ENCODE measurements around the gene LRIT1.
A peak's percentile ranks its signal among the peaks of the same experiment; 100 is the strongest.
"Not testable (repeated sequence)": the region's sequence is repeated elsewhere in the genome, so short reads cannot be mapped to it uniquely, and the experiment has no call there.

LRIT1 gene

DNA sequence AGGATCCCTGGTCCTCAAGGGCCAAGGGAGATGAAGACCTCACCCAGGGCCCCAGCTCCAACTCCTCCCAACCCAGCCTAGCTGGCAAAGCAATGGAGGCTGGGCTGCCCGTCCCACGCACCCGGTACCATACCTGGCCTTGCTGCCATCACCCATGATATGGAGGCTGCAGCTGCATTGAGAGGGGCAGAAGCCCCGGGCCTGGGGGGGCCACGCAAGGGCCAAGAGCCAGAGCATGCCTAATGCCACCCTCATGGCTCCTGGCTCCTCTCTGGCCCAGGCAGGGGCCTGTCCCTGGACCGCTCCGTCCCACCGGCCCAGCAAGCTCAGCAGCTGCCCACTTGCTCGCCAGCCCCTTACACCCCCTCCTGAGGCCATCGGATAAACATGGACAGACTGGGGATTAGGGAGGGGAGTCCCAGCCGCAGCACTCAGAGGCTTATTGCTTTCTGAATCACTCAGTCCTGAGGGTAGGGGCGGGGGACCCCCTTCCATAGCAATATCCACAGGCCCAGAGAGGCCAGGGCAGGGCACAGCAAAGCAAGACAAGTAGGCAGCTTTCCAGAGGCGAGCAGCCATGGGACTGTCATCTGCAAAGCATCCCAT is at the start of gene LRIT1:
Gene LRIT1, minus strand, starts transcription at position 362 of the 606 bp plus-strand sequence. Its CDS starts 107 bp downstream, at position 255.
- DNase-seq, result no peak

DNA sequence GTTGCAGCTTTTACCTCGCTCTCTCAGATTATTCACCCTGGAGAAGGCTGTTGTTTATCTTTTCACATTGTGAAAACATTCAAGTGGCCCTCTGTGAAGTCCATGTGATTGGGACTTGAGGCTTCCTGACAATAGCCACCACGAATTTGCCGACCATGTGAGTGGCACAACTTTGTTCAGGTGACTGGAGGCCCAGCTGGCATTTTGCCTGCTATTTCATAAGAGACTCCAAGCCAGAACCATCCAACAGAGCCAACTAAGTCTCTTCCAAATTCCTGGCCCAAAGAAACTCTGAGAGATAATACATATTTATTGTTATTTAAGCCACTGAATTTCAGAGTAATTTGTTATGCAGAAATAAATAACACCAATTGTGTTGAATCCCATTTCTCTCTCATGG is 48.9 kb upstream of the LRIT1 start:
- peak; percentile 25 for DNase-seq

- DNase-seq, result no peak
Measured at GRCh38 chr10:84289521-84290200, 48.3 kb upstream of the LRIT1 start.

DNA sequence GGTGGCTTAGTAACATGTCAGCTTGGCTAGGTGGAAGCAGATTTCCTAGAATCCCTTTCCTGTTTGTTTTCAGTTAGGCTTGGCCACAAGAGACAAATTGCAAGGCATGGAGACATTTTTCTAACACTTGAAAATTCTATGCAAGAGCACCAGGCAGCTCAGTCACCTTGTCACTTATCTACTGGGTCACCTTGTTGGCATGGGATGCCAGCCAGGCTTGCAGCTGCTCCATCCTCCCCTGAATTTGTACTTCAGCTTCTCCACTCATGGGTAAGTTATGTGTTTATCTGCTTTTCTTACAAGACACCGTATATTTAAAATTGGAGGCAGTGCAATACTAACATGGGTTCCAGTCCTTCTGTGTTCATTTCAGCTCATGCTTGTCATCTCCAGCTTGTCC is 46.8 kb upstream of the LRIT1 start:
- DNase-seq, result no peak

DNA sequence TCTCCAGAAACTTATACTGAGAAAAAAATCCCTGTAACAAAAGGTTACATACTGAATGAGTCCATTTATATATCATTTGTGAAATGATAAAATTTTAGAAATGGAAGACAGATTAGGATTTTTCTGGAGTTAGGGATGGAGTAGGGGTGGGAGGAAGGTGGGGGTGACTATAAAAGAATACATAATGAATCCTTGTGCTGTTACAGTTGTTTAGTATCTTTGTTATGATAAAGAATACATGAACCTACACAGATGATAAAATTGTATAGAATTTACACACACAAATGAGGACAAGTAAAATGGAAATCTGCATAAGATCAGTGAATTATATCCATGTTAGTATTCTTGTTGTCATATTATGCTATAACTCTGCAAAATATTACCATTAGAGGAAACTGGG is 45.3 kb upstream of the LRIT1 start:
- no peak for DNase-seq

DNA sequence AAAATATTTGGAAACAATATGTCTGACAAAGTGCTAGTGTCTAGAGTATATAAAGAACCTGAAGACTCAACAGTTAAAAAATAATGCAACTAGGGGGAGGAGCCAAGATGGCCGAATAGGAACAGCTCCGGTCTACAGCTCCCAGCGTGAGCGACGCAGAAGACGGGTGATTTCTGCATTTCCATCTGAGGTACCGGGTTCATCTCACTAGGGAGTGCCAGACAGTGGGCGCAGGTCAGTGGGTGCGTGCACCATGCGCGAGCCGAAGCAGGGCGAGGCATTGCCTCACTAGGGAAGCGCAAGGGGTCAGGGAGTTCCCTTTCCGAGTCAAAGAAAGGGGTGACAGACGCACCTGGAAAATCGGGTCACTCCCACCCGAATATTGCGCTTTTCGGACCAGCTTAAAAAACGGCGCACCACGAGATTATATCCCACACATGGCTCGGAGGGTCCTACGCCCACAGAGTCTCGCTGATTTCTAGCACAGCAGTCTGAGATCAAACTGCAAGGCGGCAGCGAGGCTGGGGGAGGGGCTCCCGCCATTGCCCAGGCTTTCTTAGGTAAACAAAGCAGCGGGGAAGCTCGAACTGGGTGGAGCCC is 38.6 kb upstream of the LRIT1 start:
- not testable (repeated sequence) for DNase-seq

DNA sequence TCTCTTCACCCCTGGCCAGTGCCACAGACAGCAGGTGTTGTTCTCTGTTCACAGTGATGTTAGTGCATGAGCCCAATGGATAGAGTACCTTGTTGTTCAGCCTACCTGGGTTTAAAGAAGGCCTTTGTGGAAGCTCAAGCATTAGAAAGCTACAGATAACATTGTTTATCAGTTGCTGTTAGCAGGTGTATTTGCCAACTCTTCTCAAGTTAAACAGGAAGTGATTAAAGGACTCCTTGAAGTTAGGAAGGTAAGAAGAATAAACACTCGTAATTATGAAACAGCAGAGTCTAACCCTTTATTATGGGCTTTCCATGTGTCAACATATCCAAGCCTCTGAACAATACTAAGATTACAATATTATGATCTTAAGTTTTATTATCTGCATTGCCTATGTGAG is 29.4 kb upstream of the LRIT1 start:
- DNase-seq, result peak; percentile 64

GRCh38 chr10:84269773-84270172 is 28.4 kb upstream of the LRIT1 start:
- DNase-seq, result no peak

DNA sequence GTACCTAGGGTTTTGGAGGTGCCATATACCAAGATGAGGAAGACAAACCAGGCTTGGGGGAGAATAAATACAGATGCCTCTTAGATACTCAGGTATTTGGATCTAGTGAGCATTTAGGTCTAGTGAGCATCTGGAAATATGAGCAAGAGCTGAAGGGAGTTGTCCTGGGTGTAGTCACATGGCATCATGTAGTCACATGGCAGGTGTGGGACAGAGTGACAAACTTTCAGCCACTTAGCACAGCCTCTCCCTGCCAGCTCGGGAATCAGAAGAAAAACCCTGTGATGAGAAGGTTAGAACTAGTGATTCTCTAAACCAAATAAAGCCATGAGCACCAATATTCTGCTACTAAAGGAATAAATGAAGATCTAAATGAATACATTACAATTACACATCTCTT is 27.8 kb upstream of the LRIT1 start:
- DNase-seq, result no peak

DNA sequence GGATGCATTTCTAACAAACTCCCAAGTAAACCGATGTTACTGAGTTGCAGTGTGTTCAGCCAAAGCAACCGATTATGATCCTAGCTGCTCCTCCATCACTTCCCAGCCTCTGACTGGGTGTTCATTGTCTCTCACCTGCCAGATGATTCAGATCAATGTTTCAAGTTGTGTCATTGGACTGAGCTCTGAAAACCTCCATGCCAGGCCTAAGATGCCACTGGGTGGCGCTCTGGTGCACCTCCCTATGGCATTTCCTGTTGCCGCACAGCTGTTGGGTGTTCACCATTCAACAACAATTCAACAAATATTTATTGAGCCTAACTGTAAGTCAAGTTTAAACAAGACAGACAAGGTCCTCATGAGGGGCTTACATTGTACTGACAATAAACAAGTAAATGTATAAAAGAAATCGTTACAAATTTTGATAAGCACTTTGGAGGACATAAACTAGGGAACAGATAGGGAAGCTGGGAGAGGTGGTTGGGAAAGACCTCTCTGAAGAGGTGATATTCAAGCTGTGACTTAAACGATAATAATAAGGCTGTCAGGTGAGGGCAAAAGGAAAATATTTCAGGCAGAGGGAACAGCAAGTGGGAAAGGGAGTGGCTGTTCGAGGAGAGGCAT is 26.3 kb upstream of the LRIT1 start:
- DNase-seq, result no peak

GRCh38 chr10:84265418-84265817 is 24.1 kb upstream of the LRIT1 start:
- peak; percentile 6 for DNase-seq

- no peak for DNase-seq
Measured at GRCh38 chr10:84264611-84265141, 23.3 kb upstream of the LRIT1 start.

DNA sequence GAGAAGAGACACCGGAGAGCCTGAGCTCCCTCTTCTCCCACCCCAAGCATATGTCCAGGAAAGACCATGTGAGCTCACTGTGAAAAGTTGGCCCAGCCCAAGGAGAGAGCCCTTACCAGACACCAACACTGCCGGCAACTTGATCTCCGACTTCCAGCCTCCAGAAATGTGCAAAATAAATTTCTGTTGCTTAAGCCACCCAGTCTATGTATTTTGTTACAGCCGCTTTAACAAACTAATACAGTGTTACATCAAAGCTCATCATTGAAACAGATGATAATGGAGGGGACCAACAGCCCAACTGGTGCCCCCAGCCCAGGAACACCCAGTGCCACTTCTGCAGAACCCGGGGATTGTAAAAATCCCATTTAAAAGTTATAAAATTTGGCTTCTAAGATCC is 22.4 kb upstream of the LRIT1 start:
- no peak for DNase-seq

GRCh38 chr10:84262190-84262956 is 21.0 kb upstream of the LRIT1 start:
- DNase-seq, result no peak

DNA sequence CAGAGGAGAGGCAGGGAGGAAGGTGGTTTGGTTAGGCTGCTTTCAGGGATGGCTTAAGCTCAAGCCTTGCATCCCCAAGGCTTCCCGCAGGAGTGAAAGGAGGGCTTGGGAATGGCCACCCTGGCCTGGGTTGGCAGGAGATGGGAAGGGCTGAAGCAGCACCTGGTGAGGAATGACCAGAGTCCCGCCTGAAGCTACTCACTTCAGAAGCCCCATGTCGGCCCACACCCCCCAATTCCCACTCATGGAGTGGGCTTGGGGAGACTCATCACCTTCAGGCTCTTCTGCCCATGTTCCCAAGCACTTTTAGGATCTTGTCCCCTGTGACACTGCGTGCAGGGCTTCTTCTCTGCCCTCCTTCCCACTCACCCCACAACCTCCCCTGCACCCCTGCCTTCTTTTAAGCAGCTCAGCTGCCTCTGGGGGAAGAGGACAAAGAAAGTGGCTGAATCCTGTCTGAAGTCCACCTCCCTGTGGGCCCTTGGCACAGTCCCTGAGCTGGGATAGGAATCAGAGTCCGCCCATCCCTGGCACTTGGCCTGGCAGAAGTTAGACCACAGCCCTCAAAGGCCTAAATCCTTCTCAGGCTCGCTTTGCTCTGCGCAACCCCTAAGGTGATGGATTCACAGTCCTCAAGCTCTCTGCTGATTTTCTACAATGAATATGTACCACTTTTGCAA is 20.0 kb upstream of the LRIT1 start:
- no peak for DNase-seq

DNA sequence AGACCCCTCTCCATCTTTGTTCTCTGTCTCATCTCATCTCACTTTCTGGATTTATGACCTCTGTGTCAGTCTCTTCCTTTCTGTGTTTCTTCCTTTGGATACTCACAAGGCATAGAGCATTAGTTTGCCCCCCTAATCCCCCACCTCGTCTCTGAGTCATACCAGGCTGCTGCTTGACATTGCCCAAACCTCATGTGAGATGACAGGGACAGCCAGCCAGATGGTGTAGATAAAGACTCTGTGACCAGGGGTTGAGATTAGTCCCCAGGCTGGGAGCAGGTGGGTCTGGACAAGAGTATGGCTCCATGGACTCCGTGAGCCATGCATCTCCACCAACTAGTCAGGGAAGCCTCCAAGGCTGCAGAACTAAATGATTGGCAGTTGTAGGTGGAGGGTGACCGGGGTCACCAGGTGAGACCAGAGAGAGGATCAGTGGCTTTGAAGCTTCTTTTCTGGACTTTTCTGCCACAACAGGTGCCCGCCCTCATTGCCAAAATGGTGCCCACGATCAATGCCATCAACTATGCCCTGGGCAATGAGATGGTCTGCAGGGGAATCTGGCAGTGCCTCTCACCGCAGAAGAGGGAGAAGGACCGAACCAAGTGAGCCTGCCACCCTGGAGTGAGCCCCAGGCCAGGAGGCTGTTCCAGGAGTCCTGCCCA is 16.8 kb upstream of the LRIT1 start:
- no peak for DNase-seq

- no peak for DNase-seq
Measured at GRCh38 chr10:84257343-84258020, 16.1 kb upstream of the LRIT1 start.

DNA sequence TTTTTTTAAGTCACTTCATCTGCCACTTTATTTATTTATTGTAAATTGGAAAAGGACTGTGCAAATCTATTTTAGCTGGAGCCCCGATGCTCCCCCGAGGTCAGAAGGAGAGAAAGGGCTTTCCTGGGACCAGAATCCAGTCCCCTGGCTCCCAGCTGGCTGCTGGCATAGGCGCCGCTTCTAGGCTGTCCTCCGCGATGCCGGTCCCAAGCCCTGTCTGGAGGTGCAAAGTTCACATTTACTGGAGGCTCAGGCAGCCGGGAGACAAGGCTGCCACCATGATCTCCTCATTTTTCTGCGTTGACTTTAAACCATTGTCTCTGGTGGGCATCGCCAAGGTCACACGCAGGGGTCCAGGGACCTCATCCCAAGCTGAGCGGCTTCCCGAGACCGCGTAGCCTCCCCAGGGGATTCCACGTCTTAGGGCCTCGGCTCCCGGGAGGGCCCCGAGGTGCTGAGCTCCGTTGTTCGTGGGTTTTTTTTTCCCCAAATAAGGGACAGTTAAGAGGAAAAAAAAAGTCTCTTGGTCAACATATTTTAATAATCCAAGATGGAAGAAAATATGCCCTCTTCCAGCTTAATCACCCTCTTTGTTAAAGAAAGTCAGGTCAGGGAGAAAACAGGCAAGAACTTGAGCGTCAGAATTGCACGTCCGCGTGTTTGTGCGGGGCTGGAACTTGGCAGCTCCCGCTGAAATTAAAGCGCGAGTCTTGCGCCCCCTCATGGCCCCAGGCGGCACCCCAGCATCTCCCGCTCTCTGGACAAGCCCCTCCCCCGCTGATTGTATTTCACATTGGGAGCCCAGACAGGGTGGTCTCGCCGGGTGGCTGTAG is 15.4 kb upstream of the LRIT1 start:
- no peak for DNase-seq

DNA sequence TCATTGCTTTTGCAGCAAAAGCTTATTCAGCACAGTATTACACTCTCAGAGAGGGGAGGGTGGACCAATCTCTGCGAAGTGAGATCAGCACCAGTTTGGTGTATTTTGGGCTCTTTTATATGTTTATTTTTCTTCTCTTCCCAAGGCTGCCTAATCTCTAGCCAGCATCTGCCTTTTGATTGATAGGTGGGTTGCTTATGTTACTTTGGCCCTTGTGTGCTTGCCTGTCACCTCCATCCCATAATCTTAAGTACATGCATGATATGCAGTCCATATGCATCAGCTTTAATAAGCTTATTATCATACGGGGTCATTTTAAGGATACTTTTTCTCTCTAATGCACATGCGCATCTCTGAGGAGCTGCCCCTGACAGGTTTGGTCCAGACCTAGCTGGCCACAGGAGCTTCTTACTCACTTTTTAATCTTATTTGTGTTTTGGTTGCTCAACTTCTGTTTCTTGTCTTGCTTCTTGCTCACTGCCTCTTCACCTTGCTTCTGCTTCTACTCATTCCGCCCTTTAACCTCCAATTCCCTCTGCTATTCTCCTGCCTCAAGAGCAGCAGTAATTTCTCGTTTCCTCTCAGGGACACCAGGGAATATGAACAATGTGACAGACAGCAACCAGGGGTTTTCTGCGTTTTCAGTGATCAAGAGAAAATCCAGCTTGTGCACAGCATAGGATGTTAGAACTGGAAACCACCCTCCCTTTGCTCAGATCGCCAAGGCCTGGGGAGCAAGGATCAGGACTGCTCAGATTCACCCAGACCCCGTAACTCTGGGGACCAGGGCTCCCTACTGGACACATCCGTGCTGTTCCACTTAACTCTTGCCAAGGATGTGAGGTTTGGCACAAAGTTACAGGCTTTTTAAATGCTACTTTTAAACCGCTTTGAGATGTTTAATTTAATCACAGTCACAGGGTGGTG is 13.5 kb upstream of the LRIT1 start:
- no peak for DNase-seq
